Lower leg skin (tissue), 3 donors: ENCODE data around the gene FGF12.

ENCODE experiments used
- CTCF ChIP-seq, 3 donors: fragments of 450-650 bp; IDR thresholded peaks; one replicate each; pipeline ENCODE4 v1.5.1; 2016; ENCODE audit warnings: antibody characterized with exemption in 3 of 3, mild to moderate bottlenecking in 3 of 3, moderate library complexity in 2 of 3
- POLR2A ChIP-seq, 2 donors: fragments of 450-650 bp; IDR thresholded peaks; one replicate each; pipeline ENCODE4 v1.6.1; 2016 to 2017; ENCODE audit warnings: antibody characterized with exemption in 2 of 2, mild to moderate bottlenecking in 1 of 2, moderate library complexity in 1 of 2

DNA sequence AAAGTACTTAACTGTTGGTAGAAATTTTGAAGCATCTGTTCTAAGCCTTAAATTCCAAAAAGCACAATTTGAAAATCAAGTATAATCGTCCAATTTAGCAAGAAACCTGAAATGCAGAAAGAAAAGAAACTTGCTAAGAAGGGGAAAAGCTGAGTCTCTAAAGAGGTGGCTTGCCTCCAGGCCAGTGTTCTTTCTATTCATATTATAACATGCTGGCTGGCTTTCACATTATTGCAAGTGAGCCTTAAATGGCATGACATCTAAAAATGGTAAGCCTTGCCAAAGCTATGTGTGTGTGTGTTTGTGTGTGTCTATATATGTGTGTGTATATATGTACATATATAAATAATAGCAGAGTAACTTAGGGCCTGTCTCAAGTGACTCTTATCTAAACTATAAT lies 89.5 kb downstream of the FGF12 start:
- no peak for TF ChIP-seq CTCF (IDR thresholded peaks at IDR 0.05)
- no peak for TF ChIP-seq POLR2A (IDR thresholded peaks at IDR 0.05)
